Trophoblast cell (in vitro differentiated cells and primary cell): ENCODE measurements around the gene TEX44.

Source experiments
- DNase-seq, 2 donors: peaks; one replicate each; pipeline ENCODE4 v3.0.0-alpha.2; 2016
- H2AFZ ChIP-seq: 2 replicates; pipeline ENCODE4 v1.6.1; 2013; ENCODE audit warnings: low read length, moderate library complexity, mild to moderate bottlenecking; ENCODE audit not compliant: insufficient read depth, poor library complexity
- H2AK5ac ChIP-seq: 2 replicates; pipeline ENCODE4 v1.6.1; 2013; ENCODE audit warnings: mild to moderate bottlenecking, low read length
- H2BK120ac ChIP-seq: 2 replicates; pipeline ENCODE4 v1.6.1; 2013; ENCODE audit warnings: low read length, mild to moderate bottlenecking, moderate library complexity; ENCODE audit not compliant: insufficient read depth, poor library complexity
- H2BK12ac ChIP-seq: 2 replicates; pipeline ENCODE4 v1.6.1; 2013; ENCODE audit warnings: mild to moderate bottlenecking, low read length, moderate library complexity
- H2BK5ac ChIP-seq: 2 replicates; pipeline ENCODE4 v1.6.1; 2013; ENCODE audit warnings: low read length, low read depth, moderate library complexity, mild to moderate bottlenecking; ENCODE audit not compliant: poor library complexity
- H3K14ac ChIP-seq: 2 replicates; pipeline ENCODE4 v1.6.1; 2013; ENCODE audit warnings: mild to moderate bottlenecking, low read length
- H3K18ac ChIP-seq: 2 replicates; pipeline ENCODE4 v1.6.1; 2013; ENCODE audit warnings: mild to moderate bottlenecking, low read length
- H3K23ac ChIP-seq: 2 replicates; pipeline ENCODE4 v1.6.1; 2013; ENCODE audit warnings: low read length
- H3K27ac ChIP-seq: 2 replicates; pipeline ENCODE4 v1.5.1; 2013; ENCODE audit warnings: low read depth, mild to moderate bottlenecking, inconsistent platforms, low read length, moderate library complexity
- H3K27me3 ChIP-seq: 2 replicates; pipeline ENCODE4 v1.6.1; 2013; ENCODE audit warnings: inconsistent platforms, mild to moderate bottlenecking, low read length, moderate library complexity; ENCODE audit not compliant: insufficient read depth
- H3K36me3 ChIP-seq, 2 experiments: 1 replicate in 1 of 2; 2 replicates in 1 of 2; pipeline ENCODE4 v1.6.1; 2013; ENCODE audit warnings: low read length in 2 of 2, mild to moderate bottlenecking in 2 of 2, moderate library complexity in 1 of 2; ENCODE audit not compliant: insufficient read depth in 2 of 2, control insufficient read depth in 1 of 2
- H3K4ac ChIP-seq: 2 replicates; pipeline ENCODE4 v1.6.1; 2013; ENCODE audit warnings: low read depth, mild to moderate bottlenecking, low read length, moderate library complexity
- H3K4me1 ChIP-seq, 2 experiments: 1 replicate in 1 of 2; 2 replicates in 1 of 2; pipeline ENCODE4 v1.6.1; 2013; ENCODE audit warnings: low read length in 2 of 2, mild to moderate bottlenecking in 2 of 2, moderate library complexity in 1 of 2; ENCODE audit not compliant: insufficient read depth in 2 of 2, control insufficient read depth in 1 of 2
- H3K4me2 ChIP-seq: 2 replicates; pipeline ENCODE4 v1.6.1; 2013; ENCODE audit warnings: inconsistent platforms, mild to moderate bottlenecking, low read length, moderate library complexity
- H3K4me3 ChIP-seq: 2 replicates; pipeline ENCODE4 v1.5.1; 2013; ENCODE audit warnings: mild to moderate bottlenecking, low read depth, low read length, inconsistent platforms
- H3K79me1 ChIP-seq: one replicate; pipeline ENCODE4 v1.6.1; 2013; ENCODE audit warnings: low read length
- H3K79me2 ChIP-seq: 2 replicates; pipeline ENCODE4 v1.6.1; 2013; ENCODE audit warnings: low read length, mild to moderate bottlenecking; ENCODE audit not compliant: control insufficient read depth, insufficient read depth, poor library complexity
- H3K9ac ChIP-seq: 2 replicates; pipeline ENCODE4 v1.6.1; 2013; ENCODE audit warnings: mild to moderate bottlenecking, low read length
- H3K9me3 ChIP-seq: 2 replicates; pipeline ENCODE4 v1.6.1; 2013; ENCODE audit warnings: low read depth, mild to moderate bottlenecking, control low read depth, inconsistent platforms, low read length; ENCODE audit not compliant: insufficient read depth
- H4K12ac ChIP-seq: 2 replicates; pipeline ENCODE4 v1.6.1; 2013; ENCODE audit warnings: low read depth, mild to moderate bottlenecking, low read length, moderate library complexity
- H4K8ac ChIP-seq: 2 replicates; pipeline ENCODE4 v1.6.1; 2013; ENCODE audit warnings: low read depth, mild to moderate bottlenecking, low read length, moderate library complexity
- H4K91ac ChIP-seq: one replicate; pipeline ENCODE4 v1.6.1; 2013; ENCODE audit warnings: low read depth, mild to moderate bottlenecking, low read length, moderate library complexity
- WGBS: extraction: QIAGEN DNeasy Blood & Tissue Kit; methylation state at CpG from one replicate; pipeline ENCODE4 v1.1.7; 2013; ENCODE audit warnings: missing lambda C conversion rate; ENCODE audit not compliant: insufficient read length, insufficient coverage; ENCODE audit errors: extremely low coverage; 5-methylcytosine and 5-hydroxymethylcytosine counted together

The TEX44 gene

DNA sequence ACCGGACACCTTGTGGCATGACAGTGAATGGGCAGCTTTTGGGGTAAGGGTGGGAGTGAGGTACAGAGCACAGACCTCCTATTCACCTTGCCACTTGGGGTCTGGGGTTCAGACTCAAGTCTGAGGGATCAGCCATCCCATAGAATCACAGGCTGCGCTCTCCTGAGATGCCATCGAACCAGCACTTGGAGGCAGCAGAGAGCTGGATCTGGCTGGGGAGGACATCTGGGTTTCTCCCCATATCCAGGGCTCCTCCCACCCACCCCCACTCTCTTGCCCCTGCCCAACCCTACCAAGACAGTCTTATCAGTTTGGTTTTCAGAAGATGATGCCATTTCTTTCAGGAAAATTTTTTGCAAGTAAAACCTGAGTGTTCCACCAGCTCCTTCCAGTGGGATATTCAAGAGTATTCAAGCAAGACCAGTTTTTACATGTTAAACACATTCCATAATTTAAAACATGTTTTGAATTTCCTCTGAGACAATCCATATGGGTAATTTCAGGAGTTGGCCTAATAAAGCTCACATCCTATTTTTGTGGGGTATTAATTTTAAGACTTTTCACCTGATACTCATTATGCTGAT, 29.2 kb upstream of the TEX44 start:
- Histone ChIP-seq H3K27me3 (no peaks in the 10 kb centered on the region), H3K18ac (no peak overlapping the region), H3K9me3 (peaks cover 1% of the 10 kb centered on the region), H2AK5ac (no peak overlapping the region), H3K4me2 (no peak overlapping the region), H2BK120ac (no peak overlapping the region), H3K4ac (no peak overlapping the region), H2BK12ac (no peak overlapping the region), H4K12ac (no peak overlapping the region), H3K36me3 (no peaks in the 10 kb centered on the region), H3K4me1 (peaks cover 1 to 3% of the 10 kb centered on the region in 2 experiments), H2AFZ (no peak overlapping the region), H3K23ac (no peak overlapping the region), H4K91ac (no peak overlapping the region), H4K8ac (no peak overlapping the region), H2BK5ac (no peak overlapping the region), H3K27ac (no peak overlapping the region), H3K9ac (no peak overlapping the region), H3K14ac (no peak overlapping the region), H3K79me2 (no peaks in the 10 kb centered on the region), H3K4me3 (no peak overlapping the region), H3K79me1 (no peaks in the 10 kb centered on the region)
- DNase-seq: peak; percentile 62 to 79
- WGBS: no CpG with 5 or more reads among the region's 3 CpGs

DNA sequence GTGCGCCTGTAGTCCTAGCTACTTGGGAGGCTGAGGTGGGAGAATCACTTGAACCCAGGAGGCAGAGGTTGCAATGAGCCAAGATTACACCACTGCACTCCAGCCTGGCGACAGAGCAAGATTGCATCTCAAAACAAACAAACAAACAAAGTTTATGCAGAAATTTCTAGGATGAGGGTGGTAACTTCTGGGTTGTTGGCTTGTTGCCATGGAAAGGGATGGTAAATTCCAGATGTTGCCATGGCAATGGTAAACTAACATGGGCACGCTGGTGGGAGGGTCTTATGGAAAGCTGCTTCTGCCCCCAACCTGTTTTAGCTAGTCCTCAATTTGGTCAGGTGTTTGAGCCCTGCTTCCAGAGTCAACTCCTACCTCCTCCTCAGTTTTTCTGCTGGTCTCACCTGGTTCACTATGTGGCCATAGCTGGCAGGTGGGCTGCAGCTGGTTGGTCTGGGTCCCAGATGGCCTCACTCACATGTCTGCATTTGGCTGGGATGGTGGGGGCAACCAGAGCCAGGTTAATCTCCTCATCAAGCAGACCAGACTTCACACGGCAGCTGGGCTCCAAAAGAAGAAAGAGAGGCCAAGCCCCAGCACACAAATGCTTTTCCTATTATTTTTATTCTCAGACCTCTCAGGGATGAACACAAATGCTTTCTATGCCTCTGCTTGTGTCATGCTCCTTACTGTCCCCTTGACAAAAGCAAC, 26.6 kb upstream of the TEX44 start:
- H3K27me3 ChIP-seq: no peaks in the 10 kb centered on the region
- no peak overlapping the region for H3K14ac ChIP-seq
- H4K12ac ChIP-seq: no peak overlapping the region
- H3K18ac ChIP-seq: no peak overlapping the region
- H4K91ac ChIP-seq: no peak overlapping the region
- no peaks in the 10 kb centered on the region for H3K36me3 ChIP-seq
- H3K4me1 ChIP-seq: peaks cover 3 to 4% of the 10 kb centered on the region in 2 experiments
- DNase-seq: peak; percentile 90 to 99
- no peak overlapping the region for H3K4ac ChIP-seq
- peaks cover 1% of the 10 kb centered on the region for H3K9me3 ChIP-seq
- H4K8ac ChIP-seq: no peak overlapping the region
- H3K9ac ChIP-seq: no peak overlapping the region
- no peak overlapping the region for H3K27ac ChIP-seq
- H2AFZ ChIP-seq: no peak overlapping the region
- no CpG with 5 or more reads among the region's 4 CpGs for WGBS
- no peak overlapping the region for H3K4me3 ChIP-seq
- no peak overlapping the region for H2BK12ac ChIP-seq
- no peak overlapping the region for H2BK5ac ChIP-seq
- H3K23ac ChIP-seq: no peak overlapping the region
- H2BK120ac ChIP-seq: no peak overlapping the region
- H3K4me2 ChIP-seq: no peak overlapping the region
- no peaks in the 10 kb centered on the region for H3K79me2 ChIP-seq
- H3K79me1 ChIP-seq: no peaks in the 10 kb centered on the region
- H2AK5ac ChIP-seq: no peak overlapping the region

DNA sequence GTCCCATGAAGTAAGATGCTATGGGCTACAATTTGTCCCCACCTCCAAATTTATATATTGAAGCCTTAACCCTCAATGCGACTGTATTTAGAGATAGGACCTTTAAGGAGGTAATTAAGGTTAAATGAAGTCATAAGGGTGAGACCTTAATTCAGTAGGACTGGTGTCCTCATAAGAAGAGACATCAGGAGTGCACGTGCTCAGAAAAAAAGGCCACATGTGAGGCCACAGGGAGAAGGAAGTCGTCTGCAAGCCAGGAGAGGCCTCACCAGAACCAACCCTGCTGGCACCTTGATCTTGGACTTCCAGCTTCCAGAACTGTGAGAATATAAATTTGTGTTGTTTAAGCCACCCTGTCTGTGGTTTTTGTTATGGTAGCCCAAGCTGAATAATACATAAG, 25.5 kb upstream of the TEX44 start:
- Histone ChIP-seq H3K9ac (no peak overlapping the region), H3K4ac (no peak overlapping the region), H2BK12ac (no peak overlapping the region), H2BK5ac (no peak overlapping the region), H3K9me3 (peaks cover 1% of the 10 kb centered on the region), H3K79me1 (peaks cover 4% of the 10 kb centered on the region), H2BK120ac (no peak overlapping the region), H3K4me2 (no peak overlapping the region), H4K91ac (no peak overlapping the region), H3K4me3 (no peak overlapping the region), H2AK5ac (no peak overlapping the region), H3K23ac (no peak overlapping the region), H3K36me3 (no peaks in the 10 kb centered on the region), H3K14ac (no peak overlapping the region), H4K12ac (no peak overlapping the region), H3K27me3 (no peaks in the 10 kb centered on the region), H3K4me1 (peaks cover 6 to 8% of the 10 kb centered on the region in 2 experiments), H4K8ac (no peak overlapping the region), H2AFZ (no peak overlapping the region), H3K79me2 (no peaks in the 10 kb centered on the region), H3K27ac (no peak overlapping the region), H3K18ac (no peak overlapping the region)
- no peak for DNase-seq
- no CpG with 5 or more reads among the region's 3 CpGs for WGBS

- WGBS: no CpG with 5 or more reads among the region's 6 CpGs
- no peak overlapping the region for H3K4me3 ChIP-seq
- H4K91ac ChIP-seq: peak overlapping the region; percentile 26
- peak overlapping the region; percentile 12 for H4K12ac ChIP-seq
- no peak overlapping the region for H3K27ac ChIP-seq
- H3K27me3 ChIP-seq: no peaks in the 10 kb centered on the region
- no peak overlapping the region for H2BK120ac ChIP-seq
- H3K18ac ChIP-seq: no peak overlapping the region
- H2AK5ac ChIP-seq: no peak overlapping the region
- peak overlapping the region; percentile 14 for H3K14ac ChIP-seq
- peaks cover 6% of the 10 kb centered on the region for H3K79me1 ChIP-seq
- H3K4ac ChIP-seq: no peak overlapping the region
- no peak for DNase-seq
- H3K4me2 ChIP-seq: no peak overlapping the region
- no peak overlapping the region for H3K23ac ChIP-seq
- peak overlapping the region; percentile 6 for H2BK12ac ChIP-seq
- H3K36me3 ChIP-seq: no peaks in the 10 kb centered on the region
- H3K4me1 ChIP-seq: peaks cover 8 to 9% of the 10 kb centered on the region in 2 experiments
- H3K79me2 ChIP-seq: peaks cover 1% of the 10 kb centered on the region
- no peak overlapping the region for H2BK5ac ChIP-seq
- no peak overlapping the region for H2AFZ ChIP-seq
- peak overlapping the region; percentile 40 for H4K8ac ChIP-seq
- H3K9ac ChIP-seq: no peak overlapping the region
- H3K9me3 ChIP-seq: peaks cover 1% of the 10 kb centered on the region
Measured at GRCh38 chr2:231568098-231568784, 24.4 kb upstream of the TEX44 start.
